Gastrocnemius medialis (tissue), 4 donors: Measurements from ENCODE around the gene PLD1. TPM values are rescaled to one million over a fixed set of nuclear protein-coding genes. Genes with fewer than 3 reads are reported as not detected.
A peak's percentile ranks its signal among the peaks of the same experiment; 100 is the strongest.

ENCODE experiments used
- ATAC-seq, 2 donors: fragments of 150-250 bp; one replicate each; pipeline ENCODE4 v1.9.1; 2016
- DNase-seq, 2 donors: peaks; one replicate each; pipeline ENCODE4 v3.0.0-alpha.2; 2019
- H3K27ac ChIP-seq, 4 donors: fragments of 200-600 bp; sonication (generic); 1 replicate in 1 of 4; 2 replicates in 3 of 4; pipeline ENCODE4 v1.5.1; 2016 to 2018; ENCODE audit warnings: mild to moderate bottlenecking in 2 of 4, moderate library complexity in 1 of 4
- H3K27me3 ChIP-seq, 3 donors: fragments of 200-600 bp; sonication (generic) in 2 of 3; 1 replicate in 1 of 3; 2 replicates in 2 of 3; pipeline versions ENCODE4 v1.5.1 to v1.6.0; 2016 to 2019; ENCODE audit warnings: mild to moderate bottlenecking in 1 of 3, moderate library complexity in 1 of 3
- H3K36me3 ChIP-seq, 2 donors: fragments of 200-600 bp; sonication (generic) in 1 of 2; one replicate each; pipeline ENCODE4 v1.5.1; 2017 to 2018
- H3K4me1 ChIP-seq, 2 donors: fragments of 200-600 bp; sonication (generic) in 1 of 2; one replicate each; pipeline ENCODE4 v1.5.1; 2016 to 2017; ENCODE audit warnings: mild to moderate bottlenecking in 2 of 2
- H3K4me3 ChIP-seq, 4 donors: fragments of 200-600 bp; sonication (generic) in 3 of 4; 1 replicate in 1 of 4; 2 replicates in 3 of 4; pipeline ENCODE4 v1.5.1; 2016 to 2019; ENCODE audit warnings: mild to moderate bottlenecking in 2 of 4
- H3K9me3 ChIP-seq, 3 donors: fragments of 200-600 bp; sonication (generic) in 2 of 3; 1 replicate in 1 of 3; 2 replicates in 2 of 3; pipeline ENCODE4 v1.5.1; 2016 to 2019
- POLR2A ChIP-seq, 2 donors: fragments of 450-650 bp; IDR thresholded peaks; one replicate each; pipeline ENCODE4 v1.6.1; 2017; ENCODE audit warnings: antibody characterized with exemption in 2 of 2, mild to moderate bottlenecking in 2 of 2, moderate library complexity in 2 of 2
- in situ Hi-C, 4 donors: fragments of 200-750 bp; cut with MboI; loops; one replicate each; pipeline versions ENCODE4 v1.15.0 to v1.8.0; 2017; ENCODE audit warnings: low sequenced_read_pairs in 4 of 4
- intact Hi-C: fragments of 100-400 bp; cut with DNase I; formaldehyde crosslinking; loops from one replicate; pipeline ENCODE4 v1.15.1; 2023; ENCODE audit warnings: low total_unique reads
- total RNA-seq, 4 donors: library from RNA; depleted of rRNA; stranded (reverse); fragments of >200 nt; gene quantifications; one replicate each; pipeline versions ENCODE4 v1.1.0 to v1.2.3, GENCODE V29; 2016
- TF ChIP-seq, protein P1 (sequence below), 5 experiments: fragments of 450-650 bp in 3 of 5; fragments of 200-600 bp in 2 of 5; sonication (generic) in 2 of 5; IDR thresholded peaks in 4 of 5; conservative IDR thresholded peaks in 1 of 5; 1 replicate in 4 of 5; 2 replicates in 1 of 5; pipeline ENCODE4 v1.5.1; 2016 to 2019; ENCODE audit warnings: antibody characterized with exemption in 5 of 5, mild to moderate bottlenecking in 3 of 5, moderate library complexity in 3 of 5

The PLD1 gene
- total RNA-seq, 4 donors from 2014 or later = 1.9 to 5.6 (median 4.6) TPM

DNA sequence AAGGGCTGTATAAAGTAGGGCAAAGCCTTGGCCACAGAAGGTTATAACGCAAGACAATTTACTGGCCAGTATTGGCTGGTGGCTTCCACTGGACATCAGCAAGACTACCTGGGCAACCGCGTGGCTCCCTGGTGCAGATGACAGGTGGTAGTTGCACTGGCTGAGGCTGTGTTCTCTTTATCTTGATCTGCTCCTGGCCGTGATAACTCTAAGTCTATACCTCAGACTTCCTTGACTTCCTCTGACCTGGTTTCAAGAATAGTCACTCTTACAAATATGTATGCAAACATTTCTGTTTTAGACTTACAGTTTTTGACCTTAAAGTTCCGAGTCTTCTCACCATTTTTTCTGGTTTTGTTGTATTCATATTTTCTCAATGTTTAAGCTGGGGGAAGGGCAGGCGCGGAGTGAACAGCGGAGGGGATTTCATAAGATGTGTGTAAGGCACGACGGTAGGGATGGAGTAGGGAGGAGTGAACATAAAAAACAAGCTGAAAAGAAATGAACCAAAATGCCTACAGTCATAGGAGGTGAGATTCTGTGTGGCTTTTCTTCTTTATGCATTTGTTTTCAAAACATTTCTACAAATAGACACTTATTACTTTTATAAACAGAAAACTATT is 17.7 kb upstream of the PLD1 start:
- intact Hi-C loops = no loop called here
- Histone ChIP-seq H3K4me1 (peaks cover 3 to 15% of the 10 kb centered on the region in 2 donors), H3K4me3 (no peak overlapping the region), H3K27ac (no peak overlapping the region), H3K36me3 (no peaks in the 10 kb centered on the region), H3K9me3 (no peaks in the 10 kb centered on the region), H3K27me3 (no peaks in the 10 kb centered on the region)
- ATAC-seq = no peak
- no peak for TF ChIP-seq POLR2A (IDR thresholded peaks at IDR 0.05)
- TF ChIP-seq, protein P1, sequence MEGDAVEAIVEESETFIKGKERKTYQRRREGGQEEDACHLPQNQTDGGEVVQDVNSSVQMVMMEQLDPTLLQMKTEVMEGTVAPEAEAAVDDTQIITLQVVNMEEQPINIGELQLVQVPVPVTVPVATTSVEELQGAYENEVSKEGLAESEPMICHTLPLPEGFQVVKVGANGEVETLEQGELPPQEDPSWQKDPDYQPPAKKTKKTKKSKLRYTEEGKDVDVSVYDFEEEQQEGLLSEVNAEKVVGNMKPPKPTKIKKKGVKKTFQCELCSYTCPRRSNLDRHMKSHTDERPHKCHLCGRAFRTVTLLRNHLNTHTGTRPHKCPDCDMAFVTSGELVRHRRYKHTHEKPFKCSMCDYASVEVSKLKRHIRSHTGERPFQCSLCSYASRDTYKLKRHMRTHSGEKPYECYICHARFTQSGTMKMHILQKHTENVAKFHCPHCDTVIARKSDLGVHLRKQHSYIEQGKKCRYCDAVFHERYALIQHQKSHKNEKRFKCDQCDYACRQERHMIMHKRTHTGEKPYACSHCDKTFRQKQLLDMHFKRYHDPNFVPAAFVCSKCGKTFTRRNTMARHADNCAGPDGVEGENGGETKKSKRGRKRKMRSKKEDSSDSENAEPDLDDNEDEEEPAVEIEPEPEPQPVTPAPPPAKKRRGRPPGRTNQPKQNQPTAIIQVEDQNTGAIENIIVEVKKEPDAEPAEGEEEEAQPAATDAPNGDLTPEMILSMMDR (IDR thresholded peaks at IDR 0.05 in 4 of 5, conservative IDR thresholded peaks at IDR 0.05 in 1 of 5) = no peak
- in situ Hi-C loops = loop anchor here in 2 of 4 donors (25.0 kb wide), 2 partner anchors 191 to 509 kb away; no protein-coding TSS in a partner anchor
- no peak for DNase-seq

DNA sequence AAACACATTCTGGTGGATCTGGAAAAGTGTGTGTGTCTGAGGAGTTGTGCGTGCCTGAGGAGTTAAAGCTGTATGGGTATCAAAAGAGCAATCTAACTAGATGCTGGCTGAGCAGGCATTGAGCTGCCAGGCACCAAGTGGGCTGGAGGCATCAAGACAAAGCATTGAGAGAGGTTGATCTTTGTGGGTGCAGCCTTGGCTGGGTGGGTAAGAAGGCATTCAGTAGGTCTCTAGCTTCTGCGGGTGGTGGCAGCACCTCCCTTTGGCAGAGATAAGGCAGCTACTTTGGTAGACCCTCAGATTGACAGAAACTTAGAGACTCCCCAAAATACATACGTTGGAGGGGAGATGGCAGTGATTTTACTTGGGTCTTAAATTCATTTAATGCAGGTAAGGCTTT is 17.1 kb upstream of the PLD1 start:
- in situ Hi-C loops = loop anchor here in 2 of 4 donors (25.0 kb wide), 2 partner anchors 190 to 510 kb away; no protein-coding TSS in a partner anchor
- intact Hi-C loops = no loop called here

DNA sequence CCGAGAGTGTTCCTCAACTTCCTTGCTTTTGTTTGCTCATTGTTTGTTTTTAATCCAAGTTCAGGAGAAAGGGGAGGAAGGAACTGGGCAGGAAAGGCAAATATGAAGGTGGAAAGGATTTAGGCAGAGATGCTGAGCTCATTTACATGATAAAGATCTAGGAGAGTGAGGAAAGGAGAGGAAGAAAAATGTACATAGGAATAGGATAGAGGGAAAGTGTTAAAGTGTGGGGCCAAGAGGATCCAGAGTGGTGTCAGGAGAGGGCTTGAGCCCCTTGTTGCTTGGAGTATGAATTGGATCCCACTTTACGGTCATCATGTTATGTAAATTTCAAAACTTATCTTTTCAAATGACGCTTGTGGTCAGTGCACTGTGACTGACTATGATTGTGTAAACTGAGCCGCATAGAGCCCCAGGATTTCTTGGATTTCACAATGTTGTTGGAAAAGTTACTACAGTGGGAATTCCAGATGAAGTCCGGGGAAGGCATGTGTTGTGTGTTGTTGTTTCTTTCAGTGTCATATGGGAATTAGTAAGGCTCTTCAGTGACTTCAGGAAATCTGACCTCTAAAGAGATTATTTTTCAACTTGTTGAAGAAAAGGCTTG is 15.0 kb upstream of the PLD1 start:
- Histone ChIP-seq H3K27ac (peak overlapping the region; percentile 45 to 73 (median 60)), H3K4me3 (no peak overlapping the region), H3K36me3 (no peaks in the 10 kb centered on the region), H3K9me3 (no peaks in the 10 kb centered on the region), H3K27me3 (no peaks in the 10 kb centered on the region), H3K4me1 (peaks cover 3 to 13% of the 10 kb centered on the region in 2 donors)
- intact Hi-C loops = no loop called here
- DNase-seq (peak; percentile 12 to 23), ATAC-seq (peak; percentile 87 to 88)
- TF ChIP-seq POLR2A (IDR thresholded peaks at IDR 0.05) = no peak
- TF ChIP-seq, protein P1 (IDR thresholded peaks at IDR 0.05 in 4 of 5, conservative IDR thresholded peaks at IDR 0.05 in 1 of 5) = no peak
- in situ Hi-C loops = loop anchor here in 2 of 4 donors (25.0 kb wide), 2 partner anchors 188 to 512 kb away; no protein-coding TSS in a partner anchor

More for the DNA sequence above, 17.1 kb upstream of the PLD1 start:
- Histone ChIP-seq H3K4me1 (peaks cover 3 to 15% of the 10 kb centered on the region in 2 donors), H3K36me3 (no peaks in the 10 kb centered on the region), H3K27me3 (no peaks in the 10 kb centered on the region), H3K27ac (no peak overlapping the region), H3K9me3 (no peaks in the 10 kb centered on the region), H3K4me3 (no peak overlapping the region)
- no peak for TF ChIP-seq POLR2A (IDR thresholded peaks at IDR 0.05)
- TF ChIP-seq, protein P1 (IDR thresholded peaks at IDR 0.05 in 4 of 5, conservative IDR thresholded peaks at IDR 0.05 in 1 of 5) = no peak
- DNase-seq (no peak), ATAC-seq (no peak)

DNA sequence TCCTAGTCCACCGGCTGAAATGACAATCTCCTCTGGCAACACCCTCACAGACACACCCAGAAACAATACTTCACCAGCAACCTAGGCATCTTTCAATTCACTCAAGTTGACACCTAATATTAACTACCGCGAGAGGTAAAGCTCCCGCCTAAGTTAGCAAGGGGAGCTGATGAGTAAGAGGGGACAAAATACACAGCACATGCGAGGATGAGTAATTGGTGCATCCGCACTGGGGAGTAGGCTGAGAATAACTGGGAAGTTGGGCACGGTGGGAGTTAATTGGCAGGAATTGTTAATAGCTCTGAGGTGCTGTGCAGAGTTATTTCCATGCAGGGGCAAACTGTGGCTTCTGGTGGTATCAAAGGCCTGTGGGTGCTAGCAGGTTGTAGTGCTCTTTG is 14.5 kb upstream of the PLD1 start:
- Histone ChIP-seq H3K4me1 (peaks cover 0 to 8% of the 10 kb centered on the region in 2 donors), H3K27me3 (no peaks in the 10 kb centered on the region), H3K4me3 (no peak overlapping the region), H3K36me3 (no peaks in the 10 kb centered on the region), H3K27ac (peak overlapping the region; percentile 45 to 73 (median 60)), H3K9me3 (no peaks in the 10 kb centered on the region)
- TF ChIP-seq, protein P1 (IDR thresholded peaks at IDR 0.05 in 4 of 5, conservative IDR thresholded peaks at IDR 0.05 in 1 of 5) = no peak
- no peak for TF ChIP-seq POLR2A (IDR thresholded peaks at IDR 0.05)
- in situ Hi-C loops = loop anchor here in 2 of 4 donors (25.0 kb wide), 2 partner anchors 188 to 512 kb away; no protein-coding TSS in a partner anchor
- no peak for DNase-seq
- no peak for ATAC-seq
- intact Hi-C loops = no loop called here
